ENCODE measurements around the gene CPED1.

DNA sequence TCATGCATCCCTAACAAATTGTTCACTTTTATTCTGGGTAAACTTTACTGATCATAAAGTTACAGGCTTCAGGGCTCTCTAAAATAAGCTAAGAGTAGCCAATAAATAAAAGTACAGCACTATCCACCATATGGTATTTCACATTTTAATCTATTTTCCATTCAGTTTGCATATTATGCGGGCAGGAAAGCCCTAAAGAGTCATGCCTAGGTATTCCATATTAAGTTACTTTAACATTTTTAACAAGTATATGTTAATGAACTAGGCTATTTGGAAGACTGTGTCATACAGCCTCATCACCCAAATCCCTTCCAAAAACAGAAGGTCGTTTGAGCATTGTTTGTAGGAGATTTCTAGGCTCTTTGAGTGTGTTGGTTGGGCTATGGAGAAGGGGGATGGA is 106.3 kb downstream of the CPED1 start:
- TF ChIP-seq, protein P1, sequence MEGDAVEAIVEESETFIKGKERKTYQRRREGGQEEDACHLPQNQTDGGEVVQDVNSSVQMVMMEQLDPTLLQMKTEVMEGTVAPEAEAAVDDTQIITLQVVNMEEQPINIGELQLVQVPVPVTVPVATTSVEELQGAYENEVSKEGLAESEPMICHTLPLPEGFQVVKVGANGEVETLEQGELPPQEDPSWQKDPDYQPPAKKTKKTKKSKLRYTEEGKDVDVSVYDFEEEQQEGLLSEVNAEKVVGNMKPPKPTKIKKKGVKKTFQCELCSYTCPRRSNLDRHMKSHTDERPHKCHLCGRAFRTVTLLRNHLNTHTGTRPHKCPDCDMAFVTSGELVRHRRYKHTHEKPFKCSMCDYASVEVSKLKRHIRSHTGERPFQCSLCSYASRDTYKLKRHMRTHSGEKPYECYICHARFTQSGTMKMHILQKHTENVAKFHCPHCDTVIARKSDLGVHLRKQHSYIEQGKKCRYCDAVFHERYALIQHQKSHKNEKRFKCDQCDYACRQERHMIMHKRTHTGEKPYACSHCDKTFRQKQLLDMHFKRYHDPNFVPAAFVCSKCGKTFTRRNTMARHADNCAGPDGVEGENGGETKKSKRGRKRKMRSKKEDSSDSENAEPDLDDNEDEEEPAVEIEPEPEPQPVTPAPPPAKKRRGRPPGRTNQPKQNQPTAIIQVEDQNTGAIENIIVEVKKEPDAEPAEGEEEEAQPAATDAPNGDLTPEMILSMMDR (IDR thresholded peaks at IDR 0.05), result no peak
- TF ChIP-seq POLR2AphosphoS5 (IDR thresholded peaks at IDR 0.05; ENCODE audit: insufficient read depth in 1 of 2, low read depth in 1 of 2) (no peak), POLR2A (IDR thresholded peaks at IDR 0.05) (no peak)

Data from vagina (tissue), 2 donors.